Muscle of leg (tissue), 11 donors: ENCODE data around the gene C17orf75. TPM values are rescaled to one million over a fixed set of nuclear protein-coding genes. Genes with fewer than 3 reads are reported as not detected.

Source experiments
- DNase-seq: peaks from one replicate; pipeline ENCODE4 v3.0.0; 2013
- H3K27ac ChIP-seq: one replicate; pipeline ENCODE4 v1.5.1; 2013; ENCODE audit warnings: mild to moderate bottlenecking, low read length, control low read depth
- H3K27me3 ChIP-seq: one replicate; pipeline ENCODE4 v1.6.1; 2013; ENCODE audit warnings: low read length; ENCODE audit not compliant: control insufficient read depth, insufficient read depth
- H3K36me3 ChIP-seq: one replicate; pipeline ENCODE4 v1.6.1; 2013; ENCODE audit warnings: low read length; ENCODE audit not compliant: control insufficient read depth, insufficient read depth
- H3K4me1 ChIP-seq: one replicate; pipeline ENCODE4 v1.6.1; 2013; ENCODE audit warnings: low read length; ENCODE audit not compliant: control insufficient read depth, insufficient read depth
- H3K4me3 ChIP-seq: one replicate; pipeline ENCODE4 v1.5.1; 2013; ENCODE audit warnings: low read length, control low read depth
- H3K9me3 ChIP-seq: replicated peaks from 2 replicates; pipeline ENCODE4 v1.6.1; 2013; ENCODE audit warnings: low read depth, low read length; ENCODE audit not compliant: control insufficient read depth
- WGBS: methylation state at CpG from one replicate; pipeline ENCODE4 v1.1.5; 2013; ENCODE audit warnings: missing lambda C conversion rate; ENCODE audit not compliant: insufficient coverage; 5-methylcytosine and 5-hydroxymethylcytosine counted together
- polyA plus RNA-seq, 8 donors: library from polyadenylated mRNA; unstranded; fragments of 120-200 nt; gene quantifications; one replicate each; pipeline versions ENCODE4 v1.2.1 to v1.2.3, GENCODE V29; 2013; ENCODE audit warnings: inconsistent platforms in 1 of 8, low replicate concordance in 1 of 8; ENCODE audit not compliant: insufficient read length in 8 of 8, insufficient read depth in 1 of 8
- total RNA-seq: library from RNA; stranded (reverse); fragments of 120-200 nt; gene quantifications from one replicate; pipeline ENCODE4 v1.2.4, GENCODE V29; 2013

The C17orf75 gene
- total and polyA plus RNA-seq, 9 donors: 13.7 to 22.3 (median 18.7) TPM

DNA sequence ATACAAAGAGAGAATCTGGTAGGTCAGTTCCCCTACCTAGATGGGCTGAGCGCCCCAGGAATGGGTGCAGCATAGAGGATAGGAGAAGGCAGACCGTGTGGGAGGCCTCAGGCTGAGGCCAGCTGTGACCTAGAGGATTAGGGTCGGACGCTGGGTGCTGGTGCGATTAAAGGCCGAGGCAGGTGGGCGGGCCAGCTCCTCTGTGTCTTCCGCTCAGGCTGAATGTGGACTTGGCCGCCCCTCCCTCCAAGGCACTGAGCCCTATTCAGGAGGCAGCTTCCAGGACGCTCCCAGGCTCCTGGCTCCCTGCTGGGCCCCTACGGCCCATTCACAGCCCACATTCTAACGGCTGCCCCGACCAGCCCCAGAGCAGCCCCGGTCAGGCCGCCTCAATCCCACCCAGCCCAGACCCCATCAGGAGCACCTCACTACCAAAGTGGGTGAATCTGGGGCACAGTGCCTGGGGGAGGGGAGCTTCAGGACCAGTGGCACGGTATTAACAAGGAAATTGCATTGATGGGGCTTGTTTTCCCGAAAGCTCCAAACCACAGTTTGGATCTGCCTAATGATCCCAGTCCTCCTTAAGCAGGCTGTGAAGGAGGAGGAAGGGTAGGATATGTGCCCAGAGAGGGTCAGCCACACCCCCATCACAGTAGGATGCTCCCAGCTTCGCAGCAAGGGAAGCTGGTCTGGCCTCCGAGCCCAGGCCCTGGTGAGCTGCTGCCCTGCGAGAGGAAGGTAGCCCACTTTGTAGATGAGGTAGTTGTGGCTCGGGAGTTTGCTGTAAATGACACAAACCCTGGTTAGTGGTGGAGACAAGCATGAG is 61.9 kb downstream of the C17orf75 start:
- Histone ChIP-seq H3K4me1 (peaks cover 31% of the 10 kb centered on the region), H3K36me3 (no peaks in the 10 kb centered on the region)
- 29% methylated on average over 11 of the region's 21 CpGs for WGBS

DNA sequence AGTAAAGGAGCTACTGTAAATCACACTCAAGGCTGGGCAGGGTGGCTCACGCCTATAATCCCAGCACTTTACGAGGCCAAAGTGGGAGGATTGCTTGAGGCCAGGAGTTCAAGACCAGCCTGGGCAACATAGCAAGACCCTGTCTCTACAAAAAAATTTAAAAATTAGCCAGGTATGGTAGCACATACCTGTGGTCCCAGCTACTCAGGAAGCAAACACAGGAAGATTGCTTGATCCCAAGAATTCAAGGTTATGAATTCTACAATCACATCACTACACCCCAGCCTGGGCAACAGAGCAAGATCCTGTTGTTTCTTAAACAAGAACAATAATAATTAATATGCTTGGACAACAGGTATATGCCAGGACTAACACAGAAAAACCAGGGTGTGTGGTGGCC is 63.2 kb downstream of the C17orf75 start:
- Histone ChIP-seq H3K4me3 (no peak overlapping the region), H3K9me3 (no peaks in the 10 kb centered on the region), H3K27me3 (no peaks in the 10 kb centered on the region), H3K27ac (no peak overlapping the region), H3K36me3 (no peaks in the 10 kb centered on the region), H3K4me1 (peaks cover 35% of the 10 kb centered on the region)
- WGBS: 94% methylated on average over 2 of the region's 2 CpGs
- no peak for DNase-seq

More for the DNA sequence above, 61.9 kb downstream of the C17orf75 start:
- Histone ChIP-seq H3K27ac (no peak overlapping the region), H3K27me3 (no peaks in the 10 kb centered on the region), H3K9me3 (no peaks in the 10 kb centered on the region), H3K4me3 (no peak overlapping the region)
- no peak for DNase-seq

Other genes starting within 250 kb of the C17orf75 start
- gene RHOT1, start 199.7 kb downstream of the C17orf75 start, total RNA-seq: 37.2 TPM
- 10 to 100 TPM; 30.4 to 32.6 (median 31.6) TPM for gene RHOT1, start 199.7 kb downstream of the C17orf75 start, polyA plus RNA-seq
- 1.3 TPM for gene RHBDL3, start 76.3 kb downstream of the C17orf75 start, total RNA-seq
- 1 to 10 TPM; 1.1 to 2.4 (median 1.7) TPM for gene RHBDL3, start 76.3 kb downstream of the C17orf75 start, polyA plus RNA-seq
- 83.3 TPM for gene ZNF207, start 8.0 kb upstream of the C17orf75 start, total RNA-seq
- gene ZNF207, start 8.0 kb upstream of the C17orf75 start, polyA plus RNA-seq: 100 to 1,000 TPM; 108 to 135 (median 113) TPM
- 39.0 TPM for gene PSMD11, start 102.3 kb upstream of the C17orf75 start, total RNA-seq
- 10 to 100 TPM; 55.2 to 71.5 (median 62.1) TPM for gene PSMD11, start 102.3 kb upstream of the C17orf75 start, polyA plus RNA-seq
- 4.4 TPM for gene CDK5R1, start 144.8 kb upstream of the C17orf75 start, total RNA-seq
- 10 to 100 TPM in 3 of 8 donors, 1 to 10 TPM in 5; 7.4 to 11.4 (median 9.7) TPM for gene CDK5R1, start 144.8 kb upstream of the C17orf75 start, polyA plus RNA-seq